Activated naive CD8-positive, alpha-beta T cell treated with anti-CD3 and anti-CD28 coated beads, Interleukin-2, amount 50 U/mL, for 24 hours (primary cell): Measurements from ENCODE around the gene GOLGA8J.
"Not testable (repeated sequence)": the region's sequence is repeated elsewhere in the genome, so short reads cannot be mapped to it uniquely, and the experiment has no call there.

Experiments
- ATAC-seq: fragments of 150-1000 bp; cut with Tn5 transposase; one replicate; pipeline ENCODE4 v1.10.0; 2021
- DNase-seq: peaks from one replicate; pipeline ENCODE4 v3.0.0; 2021
- H3K27ac Mint-ChIP-seq: one replicate; pipeline ENCODE4 v1.8.0; 2021; ENCODE audit warnings: mild to moderate bottlenecking, mixed read lengths
- H3K27me3 Mint-ChIP-seq: one replicate; pipeline ENCODE4 v1.8.0; 2021; ENCODE audit warnings: mixed read lengths
- H3K36me3 Mint-ChIP-seq: one replicate; pipeline ENCODE4 v1.8.0; 2021; ENCODE audit warnings: low read depth, mixed read lengths
- H3K4me1 Mint-ChIP-seq: one replicate; pipeline ENCODE4 v1.8.0; 2021; ENCODE audit warnings: mixed read lengths
- H3K4me3 Mint-ChIP-seq: one replicate; pipeline ENCODE4 v1.8.0; 2021; ENCODE audit warnings: mild to moderate bottlenecking, moderate library complexity, mixed read lengths
- H3K9me3 Mint-ChIP-seq: one replicate; pipeline ENCODE4 v1.8.0; 2021; ENCODE audit warnings: mixed read lengths

GOLGA8J gene

GRCh38 chr15:30059771-30060170, 23.0 kb upstream of the GOLGA8J start:
- Mint-ChIP-seq H3K27me3 (peaks cover 6% of the 10 kb centered on the region), H3K4me1 (no peaks in the 10 kb centered on the region), H3K9me3 (no peaks in the 10 kb centered on the region), H3K36me3 (no peaks in the 10 kb centered on the region), H3K27ac (no peak overlapping the region), H3K4me3 (no peak overlapping the region)
- no peak for DNase-seq
- no peak for ATAC-seq

GRCh38 chr15:30062881-30063280, 19.9 kb upstream of the GOLGA8J start:
- no peaks in the 10 kb centered on the region for H3K9me3 Mint-ChIP-seq
- no peaks in the 10 kb centered on the region for H3K36me3 Mint-ChIP-seq
- no peak overlapping the region for H3K27ac Mint-ChIP-seq
- H3K27me3 Mint-ChIP-seq, result peaks cover 4% of the 10 kb centered on the region
- no peak overlapping the region for H3K4me3 Mint-ChIP-seq
- ATAC-seq, result no peak
- no peaks in the 10 kb centered on the region for H3K4me1 Mint-ChIP-seq
- no peak for DNase-seq

GRCh38 chr15:30063835-30064546, 18.8 kb upstream of the GOLGA8J start:
- Mint-ChIP-seq H3K27ac (no peak overlapping the region), H3K36me3 (no peaks in the 10 kb centered on the region), H3K27me3 (no peaks in the 10 kb centered on the region), H3K4me3 (no peak overlapping the region), H3K9me3 (no peaks in the 10 kb centered on the region), H3K4me1 (no peaks in the 10 kb centered on the region)
- DNase-seq (no peak), ATAC-seq (no peak)

DNA sequence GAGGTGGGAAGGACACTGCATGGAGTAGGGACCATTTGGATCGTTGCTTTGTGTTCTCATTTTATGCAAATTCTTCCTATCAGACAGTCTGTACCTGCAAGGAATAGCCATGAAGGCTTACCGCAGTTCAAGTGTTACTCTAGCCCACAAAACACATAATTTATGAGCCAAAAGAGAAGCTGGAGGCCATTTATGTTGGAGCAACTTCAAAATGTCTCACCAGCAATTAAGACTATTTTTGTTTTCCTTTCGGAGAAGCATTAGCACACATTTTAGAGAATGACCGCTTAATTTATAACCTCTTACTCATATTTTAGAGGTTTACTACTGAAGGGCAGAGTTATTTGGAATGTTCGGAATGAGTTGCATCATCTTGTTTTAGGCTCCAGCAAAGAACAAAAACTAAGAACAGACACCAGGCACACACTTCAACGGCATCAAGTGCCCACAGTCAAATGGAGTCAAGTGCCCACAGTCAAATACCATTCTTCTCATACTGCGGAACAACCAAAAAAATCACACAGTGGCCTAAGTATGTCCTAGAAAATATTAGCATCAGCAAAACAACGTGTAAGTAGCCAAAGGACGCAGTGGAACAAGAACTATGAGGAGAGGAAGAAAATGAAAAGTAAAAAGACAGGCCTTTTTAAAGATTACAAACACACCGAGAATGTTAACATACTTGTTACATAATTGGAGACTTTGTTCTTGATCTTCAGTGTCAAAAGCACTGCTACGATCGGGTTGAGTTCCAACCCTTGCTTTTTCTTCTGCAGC, 17.5 kb upstream of the GOLGA8J start:
- DNase-seq (no peak), ATAC-seq (no peak)
- H3K36me3 Mint-ChIP-seq, result no peaks in the 10 kb centered on the region
- H3K27me3 Mint-ChIP-seq, result peaks cover under 1% of the 10 kb centered on the region
- H3K27ac Mint-ChIP-seq, result no peak overlapping the region
- H3K4me1 Mint-ChIP-seq, result no peaks in the 10 kb centered on the region
- no peak overlapping the region for H3K4me3 Mint-ChIP-seq
- H3K9me3 Mint-ChIP-seq, result no peaks in the 10 kb centered on the region

GRCh38 chr15:30068326-30068725, 14.4 kb upstream of the GOLGA8J start:
- no peak for DNase-seq
- Mint-ChIP-seq H3K27me3 (peaks cover 4% of the 10 kb centered on the region), H3K4me1 (no peaks in the 10 kb centered on the region), H3K4me3 (no peak overlapping the region), H3K9me3 (no peaks in the 10 kb centered on the region), H3K27ac (no peak overlapping the region), H3K36me3 (no peaks in the 10 kb centered on the region)
- no peak for ATAC-seq

DNA sequence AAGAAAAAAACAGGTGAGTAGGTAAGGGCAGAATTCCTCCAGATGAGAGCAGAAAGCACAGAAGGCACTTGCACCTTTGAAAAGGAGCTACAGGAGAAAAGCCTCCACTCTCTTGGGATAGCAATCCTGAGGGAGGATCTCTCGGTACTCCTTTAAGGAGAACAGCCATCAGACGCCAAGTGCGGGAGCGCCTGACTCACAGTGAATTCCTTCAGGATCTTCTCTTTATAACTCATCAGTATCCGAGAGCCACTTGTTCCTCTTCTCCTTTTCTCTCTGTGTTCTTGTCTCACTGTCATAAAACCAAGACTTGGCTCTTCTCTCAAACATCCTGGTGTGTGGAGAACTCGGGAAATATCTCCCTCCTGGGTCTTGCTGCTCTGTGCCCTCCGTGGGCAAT, 10.1 kb upstream of the GOLGA8J start:
- H3K4me1 Mint-ChIP-seq, result no peaks in the 10 kb centered on the region
- DNase-seq (no peak), ATAC-seq (no peak)
- H3K27me3 Mint-ChIP-seq, result peaks cover 16% of the 10 kb centered on the region
- H3K27ac Mint-ChIP-seq, result no peak overlapping the region
- H3K4me3 Mint-ChIP-seq, result no peak overlapping the region
- H3K36me3 Mint-ChIP-seq, result no peaks in the 10 kb centered on the region
- no peaks in the 10 kb centered on the region for H3K9me3 Mint-ChIP-seq

DNA sequence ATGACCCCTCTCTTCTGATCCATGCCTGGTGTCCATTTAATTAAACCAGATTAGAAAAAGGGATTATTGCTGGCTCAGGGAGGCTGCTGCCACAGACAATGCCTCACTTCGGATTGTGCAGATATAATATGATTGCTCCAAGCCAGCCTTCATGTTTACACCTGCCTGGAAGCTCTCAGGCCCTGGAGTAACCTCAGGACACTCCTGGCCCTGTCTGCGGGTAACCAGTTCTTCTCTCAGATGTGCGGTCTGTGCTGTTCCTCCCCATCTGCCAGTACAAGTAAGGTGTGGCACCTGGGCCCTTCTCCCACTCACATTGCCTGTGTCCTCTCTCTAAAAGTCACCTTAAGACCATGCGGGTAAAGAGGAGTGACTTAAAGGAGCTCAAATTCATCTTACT, 8.8 kb upstream of the GOLGA8J start:
- Mint-ChIP-seq H3K9me3 (no peaks in the 10 kb centered on the region), H3K4me3 (no peak overlapping the region), H3K4me1 (no peaks in the 10 kb centered on the region), H3K36me3 (no peaks in the 10 kb centered on the region), H3K27me3 (peaks cover 16% of the 10 kb centered on the region), H3K27ac (no peak overlapping the region)
- no peak for DNase-seq
- ATAC-seq, result no peak

GRCh38 chr15:30080816-30081215, 1.9 kb upstream of the GOLGA8J start:
- ATAC-seq, DNase-seq, H3K27ac Mint-ChIP-seq, H3K36me3 Mint-ChIP-seq, H3K27me3 Mint-ChIP-seq, H3K4me3 Mint-ChIP-seq, H3K9me3 Mint-ChIP-seq, H3K4me1 Mint-ChIP-seq: not testable (repeated sequence)

- DNase-seq, H3K4me3 Mint-ChIP-seq, H3K27me3 Mint-ChIP-seq, H3K4me1 Mint-ChIP-seq, H3K36me3 Mint-ChIP-seq, H3K9me3 Mint-ChIP-seq, H3K27ac Mint-ChIP-seq: not testable (repeated sequence)
- peak; percentile 76 for ATAC-seq
Observed at GRCh38 chr15:30097827-30098226, 15.1 kb downstream of the GOLGA8J start.

DNA sequence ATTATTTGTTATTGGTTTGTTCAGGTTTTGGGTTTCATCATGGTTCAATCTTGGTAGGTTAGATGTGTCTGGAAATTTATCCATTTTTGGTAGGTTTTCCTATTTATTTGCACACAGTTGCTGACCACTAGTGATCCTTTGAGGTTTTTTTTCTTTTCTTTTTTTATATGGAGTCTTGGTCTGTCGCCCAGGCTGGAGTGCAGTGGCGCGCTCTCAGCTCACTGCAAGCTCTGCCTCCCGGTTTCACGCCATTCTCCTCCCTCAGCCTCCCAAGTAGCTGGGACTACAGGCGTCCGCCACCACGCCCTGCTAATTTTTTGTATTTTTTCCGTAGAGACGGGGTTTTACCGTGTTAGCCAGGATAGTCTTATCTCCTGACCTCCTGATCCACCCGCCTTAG, 20.1 kb downstream of the GOLGA8J start:
- H3K36me3 Mint-ChIP-seq, H3K27me3 Mint-ChIP-seq, H3K9me3 Mint-ChIP-seq, H3K27ac Mint-ChIP-seq, DNase-seq, ATAC-seq, H3K4me3 Mint-ChIP-seq, H3K4me1 Mint-ChIP-seq: not testable (repeated sequence)

- H3K4me1 Mint-ChIP-seq, H3K27me3 Mint-ChIP-seq, H3K36me3 Mint-ChIP-seq, DNase-seq, H3K4me3 Mint-ChIP-seq, H3K9me3 Mint-ChIP-seq, H3K27ac Mint-ChIP-seq: not testable (repeated sequence)
- peak; percentile 52 for ATAC-seq
Observed at GRCh38 chr15:30103941-30104507, 21.3 kb downstream of the GOLGA8J start.

DNA sequence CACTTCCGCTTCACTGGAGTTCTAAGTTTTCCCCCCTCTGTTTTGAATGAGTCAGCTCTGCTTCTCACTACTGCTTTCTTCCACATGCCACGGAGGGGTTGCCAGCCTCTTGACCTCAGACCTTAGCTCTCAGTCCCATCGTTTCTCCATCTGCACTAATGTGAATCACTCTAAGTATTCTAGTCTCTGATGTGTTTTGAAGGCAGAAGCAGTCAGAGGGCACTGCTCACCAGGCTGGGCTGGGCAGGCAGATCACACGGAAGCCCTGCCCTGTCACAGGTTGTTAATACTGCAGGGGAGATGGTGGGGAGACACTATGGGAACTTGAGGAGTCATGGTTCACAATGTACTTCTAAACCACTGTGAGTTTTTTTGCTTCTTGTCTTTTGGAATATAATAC, 27.8 kb downstream of the GOLGA8J start:
- H3K27ac Mint-ChIP-seq, DNase-seq, H3K27me3 Mint-ChIP-seq, H3K4me1 Mint-ChIP-seq, H3K9me3 Mint-ChIP-seq, H3K36me3 Mint-ChIP-seq, H3K4me3 Mint-ChIP-seq: not testable (repeated sequence)
- peak; percentile 33 for ATAC-seq

DNA sequence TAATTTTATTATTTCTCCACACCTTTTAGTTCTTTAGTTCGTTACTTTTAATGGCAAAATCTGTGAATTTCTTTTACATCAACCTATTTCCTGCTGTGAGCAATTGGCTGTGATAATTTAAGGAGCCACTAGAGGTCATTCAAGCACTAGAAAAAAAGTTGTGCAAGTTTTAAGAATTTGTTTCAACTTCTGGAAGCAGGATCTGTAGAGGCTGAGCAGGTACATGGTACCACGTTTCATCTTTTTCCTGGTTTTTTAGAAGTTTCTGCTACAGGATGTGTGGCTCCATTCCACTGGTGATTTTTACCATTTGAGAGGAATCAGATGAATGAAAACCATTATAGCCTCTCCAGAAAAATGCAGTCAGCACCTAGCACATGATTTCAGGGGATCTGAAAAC, 47.3 kb downstream of the GOLGA8J start:
- H3K4me3 Mint-ChIP-seq, H3K27me3 Mint-ChIP-seq, H3K27ac Mint-ChIP-seq, H3K4me1 Mint-ChIP-seq, ATAC-seq, DNase-seq, H3K9me3 Mint-ChIP-seq, H3K36me3 Mint-ChIP-seq: not testable (repeated sequence)

DNA sequence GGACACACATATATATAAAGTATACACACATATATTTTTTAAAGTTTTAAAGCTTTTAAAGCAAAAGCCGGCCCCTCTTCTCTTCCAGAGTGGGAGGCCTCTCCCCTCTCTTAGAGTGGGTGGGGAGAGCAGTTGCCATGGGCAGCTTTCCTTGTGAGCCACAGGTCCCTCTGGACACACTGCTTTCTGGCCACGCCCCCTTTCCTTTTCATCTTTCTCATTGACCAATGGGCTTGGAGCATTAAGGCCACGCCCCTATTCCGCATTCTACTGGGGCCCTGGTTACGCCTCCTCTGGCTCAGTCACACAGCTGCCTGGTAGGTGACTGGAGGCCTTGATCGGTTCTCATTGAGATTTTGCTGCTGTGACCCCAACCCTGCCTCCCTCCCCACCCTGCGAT, 52.0 kb downstream of the GOLGA8J start, which contains the start of gene GOLGA8T:
Gene GOLGA8T (plus strand): TSS at position 301 of the 400 bp plus-strand sequence. CDS start 98 bp downstream, at position 399.
- not testable (repeated sequence) for H3K36me3 Mint-ChIP-seq, H3K4me3 Mint-ChIP-seq, H3K4me1 Mint-ChIP-seq, DNase-seq, ATAC-seq, H3K27ac Mint-ChIP-seq, H3K9me3 Mint-ChIP-seq, H3K27me3 Mint-ChIP-seq
